HEK293 (cell line): Measurements from ENCODE around the gene TBL1X.

ENCODE experiments used
- CTCF ChIA-PET: fragments of 350-600 bp; formaldehyde crosslinking; extraction: SDS; loops from one replicate; lab custom pipeline; 2021; ENCODE audit warnings: antibody characterized with exemption; lab: Yijun Ruan, JAX
- POLR2A ChIA-PET: fragments of 300-600 bp; formaldehyde crosslinking; extraction: SDS; loops from one replicate; lab custom pipeline; 2020; ENCODE audit warnings: antibody characterized with exemption, inconsistent platforms; lab: Yijun Ruan, JAX
- H3K27ac ChIP-seq: fragments of 200-500 bp; sonication (Bioruptor generic); 2 replicates; pipeline ENCODE4 v1.5.1; 2014; ENCODE audit warnings: low read depth, low read length, control low read depth, inconsistent platforms; ENCODE audit errors: extremely low read depth
- H3K36me3 ChIP-seq, 2 experiments: fragments of 200-500 bp in 1 of 2; sonication (Bioruptor generic) in 1 of 2; 1 replicate in 1 of 2; 2 replicates in 1 of 2; pipeline ENCODE4 v1.5.1; 2014 to 2017; ENCODE audit warnings: inconsistent platforms in 2 of 2, low read length in 2 of 2; ENCODE audit not compliant: control insufficient read depth in 2 of 2, insufficient read depth in 1 of 2
- H3K4me1 ChIP-seq: fragments of 200-500 bp; sonication (Bioruptor generic); 2 replicates; pipeline ENCODE4 v1.5.1; 2014; ENCODE audit warnings: mild to moderate bottlenecking, low read length, inconsistent platforms; ENCODE audit not compliant: control insufficient read depth, insufficient read depth
- H3K4me3 ChIP-seq: 2 replicates; pipeline ENCODE4 v1.5.1; 2011; ENCODE audit warnings: low read depth, mild to moderate bottlenecking, control low read depth, low read length, moderate library complexity
- H3K9me3 ChIP-seq: fragments of 200-500 bp; sonication (Bioruptor generic); 2 replicates; pipeline ENCODE4 v1.5.1; 2014; ENCODE audit warnings: low read depth, low read length, inconsistent platforms; ENCODE audit not compliant: control insufficient read depth, insufficient read depth
- FEZF1 ChIP-seq: fragments of 450-650 bp; formaldehyde crosslinking; IDR thresholded peaks from 2 replicates; pipeline ENCODE4 v1.5.1; 2016; ENCODE audit warnings: missing biosample characterization, missing genetic modification characterization
- GLI4 ChIP-seq: fragments of 450-650 bp; formaldehyde crosslinking; IDR thresholded peaks from 2 replicates; pipeline ENCODE4 v1.5.1; 2016; ENCODE audit warnings: missing biosample characterization, missing genetic modification characterization
- HOXC10 ChIP-seq: sonication (generic); formaldehyde crosslinking; IDR thresholded peaks from 2 replicates; pipeline ENCODE4 v1.8.1; 2023; ENCODE audit warnings: mild to moderate bottlenecking, missing genetic modification reagents
- KLF1 ChIP-seq: fragments of 450-650 bp; formaldehyde crosslinking; IDR thresholded peaks from 2 replicates; pipeline ENCODE4 v1.5.1; 2016; ENCODE audit warnings: missing biosample characterization, missing genetic modification characterization
- KLF9 ChIP-seq: fragments of 450-650 bp; formaldehyde crosslinking; IDR thresholded peaks from 2 replicates; pipeline ENCODE4 v1.5.1; 2016; ENCODE audit warnings: missing biosample characterization, missing genetic modification characterization, low read depth
- SP3 ChIP-seq: fragments of 450-650 bp; formaldehyde crosslinking; IDR thresholded peaks from 2 replicates; pipeline ENCODE4 v1.5.1; 2016; ENCODE audit warnings: missing biosample characterization, missing genetic modification characterization
- ZBTB1 ChIP-seq: fragments of 450-650 bp; formaldehyde crosslinking; IDR thresholded peaks from 2 replicates; pipeline ENCODE4 v1.5.1; 2016; ENCODE audit warnings: missing biosample characterization, missing genetic modification characterization
- ZBTB7A ChIP-seq: fragments of 450-650 bp; formaldehyde crosslinking; IDR thresholded peaks from 2 replicates; pipeline ENCODE4 v1.5.1; 2016; ENCODE audit warnings: low read depth, missing biosample characterization, missing genetic modification characterization
- ZFP37 ChIP-seq: fragments of 450-650 bp; formaldehyde crosslinking; IDR thresholded peaks from 2 replicates; pipeline ENCODE4 v1.5.1; 2016; ENCODE audit warnings: missing biosample characterization, missing genetic modification characterization
- ZNF132 ChIP-seq: fragments of 450-650 bp; formaldehyde crosslinking; IDR thresholded peaks from 2 replicates; pipeline ENCODE4 v1.5.1; 2017; ENCODE audit warnings: missing biosample characterization, missing genetic modification characterization, borderline replicate concordance
- ZNF138 ChIP-seq: fragments of 450-650 bp; formaldehyde crosslinking; IDR thresholded peaks from 2 replicates; pipeline ENCODE4 v1.5.1; 2016; ENCODE audit warnings: missing biosample characterization, missing genetic modification characterization, borderline replicate concordance
- ZNF140 ChIP-seq: fragments of 450-650 bp; formaldehyde crosslinking; IDR thresholded peaks from 2 replicates; pipeline ENCODE4 v1.5.1; 2016; ENCODE audit warnings: missing biosample characterization, missing genetic modification characterization
- ZNF24 ChIP-seq: fragments of 450-650 bp; formaldehyde crosslinking; IDR thresholded peaks from 2 replicates; pipeline ENCODE4 v1.5.1; 2016; ENCODE audit warnings: missing biosample characterization, missing genetic modification characterization
- ZNF335 ChIP-seq: fragments of 450-650 bp; formaldehyde crosslinking; conservative IDR thresholded peaks from 2 replicates; pipeline ENCODE4 v1.5.1; 2016; ENCODE audit warnings: missing biosample characterization, missing genetic modification characterization
- ZNF394 ChIP-seq: fragments of 450-650 bp; formaldehyde crosslinking; IDR thresholded peaks from 2 replicates; pipeline ENCODE4 v1.5.1; 2016; ENCODE audit warnings: missing biosample characterization, missing genetic modification characterization, mild to moderate bottlenecking, moderate library complexity, borderline replicate concordance
- ZNF548 ChIP-seq: fragments of 450-650 bp; formaldehyde crosslinking; IDR thresholded peaks from 2 replicates; pipeline ENCODE4 v1.5.1; 2016; ENCODE audit warnings: missing biosample characterization, missing genetic modification characterization
- ZNF549 ChIP-seq: fragments of 450-650 bp; IDR thresholded peaks from 2 replicates; pipeline ENCODE4 v1.5.1; 2018; ENCODE audit warnings: missing biosample characterization, missing genetic modification characterization, mild to moderate bottlenecking, inconsistent platforms, moderate library complexity
- ZNF561 ChIP-seq: fragments of 450-650 bp; IDR thresholded peaks from 2 replicates; pipeline ENCODE4 v1.5.1; 2018; ENCODE audit warnings: missing biosample characterization, missing genetic modification characterization, borderline replicate concordance
- ZNF621 ChIP-seq: fragments of 450-650 bp; formaldehyde crosslinking; IDR thresholded peaks from 2 replicates; pipeline ENCODE4 v1.5.1; 2017; ENCODE audit warnings: missing biosample characterization, missing genetic modification characterization
- ZNF629 ChIP-seq: fragments of 450-650 bp; formaldehyde crosslinking; IDR thresholded peaks from 2 replicates; pipeline ENCODE4 v1.5.1; 2017; ENCODE audit warnings: missing biosample characterization, missing genetic modification characterization
- ZNF658 ChIP-seq: fragments of 450-650 bp; formaldehyde crosslinking; IDR thresholded peaks from 2 replicates; pipeline ENCODE4; 2016; ENCODE audit warnings: missing biosample characterization, missing genetic modification characterization
- ZNF837 ChIP-seq: fragments of 450-650 bp; formaldehyde crosslinking; IDR thresholded peaks from 2 replicates; pipeline ENCODE4 v1.5.1; 2016; ENCODE audit warnings: missing biosample characterization, missing genetic modification characterization
- ZNF843 ChIP-seq: fragments of 450-650 bp; formaldehyde crosslinking; IDR thresholded peaks from 2 replicates; pipeline ENCODE4 v1.5.1; 2016; ENCODE audit warnings: missing biosample characterization, missing genetic modification characterization
- TF ChIP-seq, protein P1 (sequence below): fragments of 450-650 bp; formaldehyde crosslinking; IDR thresholded peaks from 2 replicates; pipeline ENCODE4 v1.5.1; 2016; ENCODE audit warnings: missing biosample characterization, missing genetic modification characterization
- TF ChIP-seq, protein P2 (sequence below): fragments of 450-650 bp; formaldehyde crosslinking; IDR thresholded peaks from 2 replicates; pipeline ENCODE4 v1.5.1; 2017; ENCODE audit warnings: missing biosample characterization, mild to moderate bottlenecking, missing genetic modification characterization, moderate library complexity

Gene TBL1X

GRCh38 chrX:9642270-9642995, 177.6 kb downstream of the TBL1X start (continued):
- TF ChIP-seq, protein P1, sequence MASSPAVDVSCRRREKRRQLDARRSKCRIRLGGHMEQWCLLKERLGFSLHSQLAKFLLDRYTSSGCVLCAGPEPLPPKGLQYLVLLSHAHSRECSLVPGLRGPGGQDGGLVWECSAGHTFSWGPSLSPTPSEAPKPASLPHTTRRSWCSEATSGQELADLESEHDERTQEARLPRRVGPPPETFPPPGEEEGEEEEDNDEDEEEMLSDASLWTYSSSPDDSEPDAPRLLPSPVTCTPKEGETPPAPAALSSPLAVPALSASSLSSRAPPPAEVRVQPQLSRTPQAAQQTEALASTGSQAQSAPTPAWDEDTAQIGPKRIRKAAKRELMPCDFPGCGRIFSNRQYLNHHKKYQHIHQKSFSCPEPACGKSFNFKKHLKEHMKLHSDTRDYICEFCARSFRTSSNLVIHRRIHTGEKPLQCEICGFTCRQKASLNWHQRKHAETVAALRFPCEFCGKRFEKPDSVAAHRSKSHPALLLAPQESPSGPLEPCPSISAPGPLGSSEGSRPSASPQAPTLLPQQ: no peak
- TF ChIP-seq FEZF1: no peak
- TF ChIP-seq ZNF561: no peak
- no peak for TF ChIP-seq SP3 (tag by site-specific recombination)
- TF ChIP-seq, protein P2, sequence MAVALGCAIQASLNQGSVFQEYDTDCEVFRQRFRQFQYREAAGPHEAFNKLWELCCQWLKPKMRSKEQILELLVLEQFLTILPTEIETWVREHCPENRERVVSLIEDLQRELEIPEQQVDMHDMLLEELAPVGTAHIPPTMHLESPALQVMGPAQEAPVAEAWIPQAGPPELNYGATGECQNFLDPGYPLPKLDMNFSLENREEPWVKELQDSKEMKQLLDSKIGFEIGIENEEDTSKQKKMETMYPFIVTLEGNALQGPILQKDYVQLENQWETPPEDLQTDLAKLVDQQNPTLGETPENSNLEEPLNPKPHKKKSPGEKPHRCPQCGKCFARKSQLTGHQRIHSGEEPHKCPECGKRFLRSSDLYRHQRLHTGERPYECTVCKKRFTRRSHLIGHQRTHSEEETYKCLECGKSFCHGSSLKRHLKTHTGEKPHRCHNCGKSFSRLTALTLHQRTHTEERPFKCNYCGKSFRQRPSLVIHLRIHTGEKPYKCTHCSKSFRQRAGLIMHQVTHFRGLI (tag by site-specific recombination): no peak
- no peak for TF ChIP-seq ZNF24 (tag by site-specific recombination)
- no peak for TF ChIP-seq ZNF335
- no peak for TF ChIP-seq ZNF548 (tag by site-specific recombination)
- no peak for TF ChIP-seq ZNF629 (tag by site-specific recombination)

DNA sequence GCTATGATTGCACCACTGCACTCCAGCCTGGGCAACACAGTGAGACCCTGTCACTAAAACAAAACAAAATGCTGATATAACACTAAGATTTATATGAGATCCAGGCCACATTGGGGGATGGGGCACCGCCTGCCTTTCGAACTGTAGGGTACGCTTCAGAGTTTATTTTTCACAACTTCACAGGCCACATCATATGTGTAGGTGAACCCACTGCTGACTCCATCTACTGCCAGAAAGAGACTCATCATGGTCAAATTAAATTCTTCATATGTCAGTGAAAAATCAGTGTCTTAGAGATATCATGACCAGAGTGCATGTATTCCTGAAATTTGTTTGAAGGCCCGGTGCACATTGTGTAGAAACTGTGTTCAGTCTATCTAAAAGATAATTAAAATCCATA, 178.9 kb downstream of the TBL1X start:
- Histone ChIP-seq H3K4me3 (no peak overlapping the region), H3K4me1 (no peaks in the 10 kb centered on the region), H3K27ac (no peak overlapping the region), H3K9me3 (no peaks in the 10 kb centered on the region), H3K36me3 (no peaks in the 10 kb centered on the region)
- ChIA-PET CTCF (no interaction called here), POLR2A (no interaction called here)
- TF ChIP-seq ZNF394 (tag by site-specific recombination): no peak
- no peak for TF ChIP-seq ZNF138
- no peak for TF ChIP-seq ZBTB1
- TF ChIP-seq ZFP37: no peak
- no peak for TF ChIP-seq GLI4 (tag by site-specific recombination)
- TF ChIP-seq ZNF843: no peak
- TF ChIP-seq ZBTB7A: no peak
- no peak for TF ChIP-seq ZNF837 (tag by site-specific recombination)
- TF ChIP-seq ZNF140: no peak
- no peak for TF ChIP-seq ZNF132 (tag by site-specific recombination)
- TF ChIP-seq ZNF658 (tag by site-specific recombination): no peak
- no peak for TF ChIP-seq ZNF621
- TF ChIP-seq KLF9: no peak
- TF ChIP-seq ZNF549 (tag by site-specific recombination): no peak

DNA sequence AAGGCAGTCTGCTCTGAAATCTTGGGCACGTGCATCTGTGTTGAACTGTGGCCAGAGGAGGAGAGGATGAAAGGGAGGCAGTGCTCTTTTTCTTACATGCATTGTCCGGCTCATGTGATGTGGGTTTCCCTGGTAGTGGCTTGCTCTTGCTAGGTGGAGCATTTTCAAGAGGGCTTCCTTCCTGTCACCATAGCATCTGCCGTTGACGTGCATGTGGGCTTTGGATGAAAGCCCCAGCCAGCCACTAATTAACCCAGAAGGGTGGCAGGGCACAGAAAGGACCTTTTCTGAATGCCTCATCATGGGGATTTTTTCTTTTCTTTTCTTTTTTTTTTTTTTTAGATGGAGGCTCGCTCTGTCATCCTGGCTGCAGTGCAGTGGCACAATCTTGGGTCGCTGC, 179.5 kb downstream of the TBL1X start:
- POLR2A ChIA-PET: no interaction called here
- no peaks in the 10 kb centered on the region for H3K4me1 ChIP-seq
- CTCF ChIA-PET: no interaction called here
- no peaks in the 10 kb centered on the region for H3K36me3 ChIP-seq
- no peak overlapping the region for H3K4me3 ChIP-seq
- TF ChIP-seq HOXC10 (CRISPR knock-in tag) (no peak), KLF1 (no peak)
- no peak overlapping the region for H3K27ac ChIP-seq
- H3K9me3 ChIP-seq: no peaks in the 10 kb centered on the region
